ENCODE measurements around the gene USO1. TPM values are rescaled to one million over a fixed set of nuclear protein-coding genes. Genes with fewer than 3 reads are reported as not detected.

The USO1 gene
- total and polyA plus RNA-seq, 9 of the 15 experiments (the other 6 are each of a cell fraction or from before 2014, with no cell fraction given), result 19.3 to 97.8 (median 48.5) TPM

DNA sequence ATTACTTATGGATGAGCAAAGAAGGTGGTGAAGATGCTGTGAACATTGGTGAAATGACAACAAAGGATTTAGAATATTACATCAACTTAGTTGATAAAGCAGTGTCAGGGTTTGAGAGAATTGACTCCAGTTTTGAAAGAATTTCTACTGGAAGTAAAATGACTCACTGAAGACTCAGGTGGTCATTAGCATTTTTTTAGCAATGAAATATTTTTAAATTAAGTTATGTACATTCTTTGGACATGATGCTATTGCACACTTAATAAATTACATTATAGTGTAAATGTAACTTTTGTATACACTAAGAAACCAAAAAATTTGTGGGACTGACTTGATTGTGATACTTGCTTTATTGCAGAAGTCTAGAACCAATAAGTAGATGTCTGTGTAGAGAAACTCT, 56.9 kb downstream of the USO1 start:
- H3K4me1 ChIP-seq (replicated peaks in 1 of 2; ENCODE audit: control insufficient read depth in 2 of 2, insufficient read depth in 2 of 2, low read length in 2 of 2), result no peaks in the 10 kb centered on the region
- intact Hi-C loops (cut with micrococcal nuclease) (no loop called here), in situ Hi-C loops (cut with MboI) (no loop called here)
- no peak overlapping the region for H3K9ac ChIP-seq (ENCODE audit: insufficient read depth in 1 of 2, low read depth in 2 of 2, low read length in 2 of 2)
- H3K27ac ChIP-seq (ENCODE audit: extremely low read depth, low read depth, low read length), result no peak overlapping the region
- H3K4me2 ChIP-seq (ENCODE audit: insufficient read depth, low read length), result no peak overlapping the region
- TF ChIP-seq SIN3A (IDR thresholded peaks at IDR 0.05; ENCODE audit: borderline replicate concordance in 2 of 2, control insufficient read depth in 1 of 2, low read depth in 2 of 2, low read length in 2 of 2) (no peak), ZBTB1 (CRISPR knock-in tag; IDR thresholded peaks at IDR 0.05; ENCODE audit: borderline replicate concordance, low read depth) (no peak)
- H2AFZ ChIP-seq (ENCODE audit: low read depth, low read length), result no peak overlapping the region
- no peaks in the 10 kb centered on the region for H3K27me3 ChIP-seq (ENCODE audit: control insufficient read depth in 2 of 2, insufficient read depth in 2 of 2, low read length in 2 of 2)
- FAIRE-seq (no peak), DNase-seq (ENCODE audit: extremely low read depth in 1 of 4, low spot score in 3 of 4) (no peak), ATAC-seq (no peak)
- BruUV-seq (replicated peaks), result no TSS peak
- ChIA-PET POLR2A (no interaction called here), CTCF (ENCODE audit: low intra/inter-chr PET ratio) (no interaction called here)
- H4K20me1 ChIP-seq (replicated peaks; ENCODE audit: control insufficient read depth, insufficient read depth, low read length), result no peaks in the 10 kb centered on the region
- no peaks in the 10 kb centered on the region for H3K79me2 ChIP-seq (ENCODE audit: control insufficient read depth, insufficient read depth, low read length)
- H3K36me3 ChIP-seq (ENCODE audit: control insufficient read depth, insufficient read depth, low read length), result peaks cover 79% of the 10 kb centered on the region
- no peaks in the 10 kb centered on the region; the same call in 1 of the 2 replicates for H3K9me3 ChIP-seq (replicated peaks; ENCODE audit: control insufficient read depth, insufficient read depth, low read depth, low read length)
- no peaks in the 10 kb centered on the region for H3K9me1 ChIP-seq (ENCODE audit: control insufficient read depth, insufficient read depth, low read length)
- no peak overlapping the region for H3K4me3 ChIP-seq

DNA sequence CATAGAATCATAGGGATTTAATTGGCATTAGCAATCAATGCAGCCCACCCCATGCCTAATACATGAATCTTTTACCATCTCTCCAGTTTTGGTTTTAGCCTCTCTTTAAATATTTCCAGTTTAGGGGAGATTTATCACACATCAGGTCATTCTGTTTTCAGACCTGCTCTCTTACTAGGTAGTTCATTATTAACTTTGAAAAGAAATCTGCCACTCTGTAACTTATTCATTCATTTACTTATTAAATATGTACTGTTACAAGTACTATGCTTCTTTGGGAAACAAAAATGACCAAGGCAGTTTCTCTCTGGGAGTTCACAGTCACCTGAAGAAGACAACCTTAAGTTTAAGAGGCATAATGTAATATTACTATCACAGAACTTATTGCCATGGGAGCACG, 62.1 kb downstream of the USO1 start:
- TF ChIP-seq MYC (IDR thresholded peaks at IDR 0.05; ENCODE audit: low read depth, low read length) (no peak), MYC (CRISPR knock-in tag; IDR thresholded peaks at IDR 0.05; ENCODE audit: borderline replicate concordance, low read depth) (no peak), MYBL2 (IDR thresholded peaks at IDR 0.05; ENCODE audit: low read depth) (no peak), MYBL2 (CRISPR knock-in tag; IDR thresholded peaks at IDR 0.05; ENCODE audit: borderline replicate concordance) (no peak), MCM5 (IDR thresholded peaks at IDR 0.05; ENCODE audit: low read depth) (no peak), ARID2 (IDR thresholded peaks at IDR 0.05) (no peak), ZEB2 (IDR thresholded peaks at IDR 0.05) (no peak), ELF1 (tag; IDR thresholded peaks at IDR 0.05) (no peak), RFX7 (CRISPR knock-in tag; IDR thresholded peaks at IDR 0.05) (no peak), KDM1A (IDR thresholded peaks at IDR 0.05) (no peak), DIDO1 (tag; IDR thresholded peaks at IDR 0.05; ENCODE audit: low read depth) (no peak)
- TF ChIP-seq, protein P1, sequence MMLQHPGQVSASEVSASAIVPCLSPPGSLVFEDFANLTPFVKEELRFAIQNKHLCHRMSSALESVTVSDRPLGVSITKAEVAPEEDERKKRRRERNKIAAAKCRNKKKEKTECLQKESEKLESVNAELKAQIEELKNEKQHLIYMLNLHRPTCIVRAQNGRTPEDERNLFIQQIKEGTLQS (IDR thresholded peaks at IDR 0.05), result no peak
- TF ChIP-seq, protein P1 (CRISPR knock-in tag; conservative IDR thresholded peaks at IDR 0.05), result no peak
- TF ChIP-seq, protein P2, sequence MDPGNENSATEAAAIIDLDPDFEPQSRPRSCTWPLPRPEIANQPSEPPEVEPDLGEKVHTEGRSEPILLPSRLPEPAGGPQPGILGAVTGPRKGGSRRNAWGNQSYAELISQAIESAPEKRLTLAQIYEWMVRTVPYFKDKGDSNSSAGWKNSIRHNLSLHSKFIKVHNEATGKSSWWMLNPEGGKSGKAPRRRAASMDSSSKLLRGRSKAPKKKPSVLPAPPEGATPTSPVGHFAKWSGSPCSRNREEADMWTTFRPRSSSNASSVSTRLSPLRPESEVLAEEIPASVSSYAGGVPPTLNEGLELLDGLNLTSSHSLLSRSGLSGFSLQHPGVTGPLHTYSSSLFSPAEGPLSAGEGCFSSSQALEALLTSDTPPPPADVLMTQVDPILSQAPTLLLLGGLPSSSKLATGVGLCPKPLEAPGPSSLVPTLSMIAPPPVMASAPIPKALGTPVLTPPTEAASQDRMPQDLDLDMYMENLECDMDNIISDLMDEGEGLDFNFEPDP (CRISPR knock-in tag; IDR thresholded peaks at IDR 0.05), result no peak
- FAIRE-seq, result no peak
- intact Hi-C loops (cut with micrococcal nuclease), result no loop called here
- Histone ChIP-seq H3K4me1 (replicated peaks in 1 of 2; ENCODE audit: control insufficient read depth in 2 of 2, insufficient read depth in 2 of 2, low read length in 2 of 2) (no peaks in the 10 kb centered on the region), H3K36me3 (ENCODE audit: control insufficient read depth, insufficient read depth, low read length) (peaks cover 60% of the 10 kb centered on the region), H3K27me3 (ENCODE audit: control insufficient read depth in 2 of 2, insufficient read depth in 2 of 2, low read length in 2 of 2) (no peaks in the 10 kb centered on the region), H3K9me3 (replicated peaks; ENCODE audit: control insufficient read depth, insufficient read depth, low read depth, low read length) (no peaks in the 10 kb centered on the region), H3K79me2 (ENCODE audit: control insufficient read depth, insufficient read depth, low read length) (no peaks in the 10 kb centered on the region), H3K4me3 (no peak overlapping the region), H4K20me1 (replicated peaks; ENCODE audit: control insufficient read depth, insufficient read depth, low read length) (no peaks in the 10 kb centered on the region), H3K9me1 (ENCODE audit: control insufficient read depth, insufficient read depth, low read length) (no peaks in the 10 kb centered on the region), H2AFZ (ENCODE audit: low read depth, low read length) (no peak overlapping the region), H3K9ac (ENCODE audit: insufficient read depth in 1 of 2, low read depth in 2 of 2, low read length in 2 of 2) (no peak overlapping the region), H3K27ac (ENCODE audit: extremely low read depth, low read depth, low read length) (no peak overlapping the region), H3K4me2 (ENCODE audit: insufficient read depth, low read length) (no peak overlapping the region)
- 94% methylated on average over 1 of the region's 1 CpG for WGBS (ENCODE audit: insufficient coverage, low coverage, missing lambda C conversion rate)
- no peak for ATAC-seq
- no peak for DNase-seq (ENCODE audit: extremely low read depth in 1 of 4, low spot score in 3 of 4)
- CTCF ChIA-PET (ENCODE audit: low intra/inter-chr PET ratio), result no interaction called here
- in situ Hi-C loops (cut with MboI), result no loop called here
- POLR2A ChIA-PET, result no interaction called here
- BruUV-seq (replicated peaks), result no TSS peak
